GM12872 (cell line): ENCODE measurements around the gene EFHD2.

Experiments
- TF ChIP-seq, protein P1 (sequence below): IDR thresholded peaks from 3 replicates; pipeline ENCODE4 v1.5.1; 2011; ENCODE audit warnings: low read depth, mild to moderate bottlenecking, low read length, moderate library complexity; ENCODE audit not compliant: insufficient read depth

Gene EFHD2

DNA sequence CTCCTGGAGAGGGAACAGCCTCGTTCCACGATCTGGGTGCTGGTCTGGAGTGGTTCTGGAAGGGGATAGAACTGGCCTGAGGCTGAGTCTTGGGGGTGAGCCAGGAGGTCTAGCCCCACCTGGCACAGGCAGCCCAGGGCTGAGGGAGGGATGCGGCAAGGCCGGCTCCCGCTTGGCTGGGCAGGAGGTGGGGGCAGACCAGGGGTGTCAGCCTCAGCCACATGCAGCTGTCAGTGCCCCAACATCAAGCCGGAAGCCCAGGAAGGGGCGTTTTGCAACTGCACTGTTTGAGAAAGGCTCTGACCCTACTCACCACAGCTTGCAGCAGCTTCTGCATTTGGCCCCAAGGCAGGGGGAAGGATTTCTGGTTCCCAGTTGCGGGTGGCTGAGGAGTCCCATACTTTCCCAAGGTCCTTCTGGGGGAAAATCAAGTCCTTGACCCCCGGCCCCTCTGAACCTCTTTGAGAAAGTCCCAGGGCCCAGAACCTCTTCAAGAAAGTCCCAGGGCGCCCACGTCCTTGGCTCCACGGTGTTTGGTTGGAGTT is 2.0 kb downstream of the EFHD2 start:
- TF ChIP-seq, protein P1, sequence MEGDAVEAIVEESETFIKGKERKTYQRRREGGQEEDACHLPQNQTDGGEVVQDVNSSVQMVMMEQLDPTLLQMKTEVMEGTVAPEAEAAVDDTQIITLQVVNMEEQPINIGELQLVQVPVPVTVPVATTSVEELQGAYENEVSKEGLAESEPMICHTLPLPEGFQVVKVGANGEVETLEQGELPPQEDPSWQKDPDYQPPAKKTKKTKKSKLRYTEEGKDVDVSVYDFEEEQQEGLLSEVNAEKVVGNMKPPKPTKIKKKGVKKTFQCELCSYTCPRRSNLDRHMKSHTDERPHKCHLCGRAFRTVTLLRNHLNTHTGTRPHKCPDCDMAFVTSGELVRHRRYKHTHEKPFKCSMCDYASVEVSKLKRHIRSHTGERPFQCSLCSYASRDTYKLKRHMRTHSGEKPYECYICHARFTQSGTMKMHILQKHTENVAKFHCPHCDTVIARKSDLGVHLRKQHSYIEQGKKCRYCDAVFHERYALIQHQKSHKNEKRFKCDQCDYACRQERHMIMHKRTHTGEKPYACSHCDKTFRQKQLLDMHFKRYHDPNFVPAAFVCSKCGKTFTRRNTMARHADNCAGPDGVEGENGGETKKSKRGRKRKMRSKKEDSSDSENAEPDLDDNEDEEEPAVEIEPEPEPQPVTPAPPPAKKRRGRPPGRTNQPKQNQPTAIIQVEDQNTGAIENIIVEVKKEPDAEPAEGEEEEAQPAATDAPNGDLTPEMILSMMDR = no peak

DNA sequence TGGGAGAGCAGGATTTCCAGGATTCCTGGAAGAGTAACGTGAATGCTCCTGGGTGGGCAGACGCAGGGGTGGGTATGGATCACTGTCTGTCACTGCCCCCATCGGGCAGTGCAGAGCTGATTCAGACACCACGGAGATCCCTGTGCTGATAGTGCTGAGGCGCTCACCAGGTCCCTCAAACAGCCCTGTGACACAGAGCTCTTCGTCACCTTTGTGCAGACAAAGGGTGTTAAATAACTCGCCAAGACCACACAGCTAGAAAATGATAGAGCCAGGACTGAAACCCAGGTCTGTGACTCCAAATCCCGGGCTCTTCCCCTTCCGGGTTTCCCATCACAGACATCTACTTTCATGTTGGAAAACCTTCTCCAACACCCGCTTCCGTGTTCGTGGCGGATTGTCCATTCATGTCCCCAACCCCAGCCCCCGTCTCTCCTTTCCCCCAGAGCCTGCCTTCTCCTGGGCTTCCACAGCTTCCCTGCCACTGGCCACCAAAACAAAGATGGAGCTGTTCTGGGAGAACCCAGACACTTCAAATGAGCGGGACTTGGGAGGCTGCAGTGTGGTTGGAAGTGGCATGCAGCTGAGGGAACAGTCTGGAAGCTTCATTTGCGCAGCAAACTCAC is 2.6 kb downstream of the EFHD2 start:
- TF ChIP-seq, protein P1 = no peak

DNA sequence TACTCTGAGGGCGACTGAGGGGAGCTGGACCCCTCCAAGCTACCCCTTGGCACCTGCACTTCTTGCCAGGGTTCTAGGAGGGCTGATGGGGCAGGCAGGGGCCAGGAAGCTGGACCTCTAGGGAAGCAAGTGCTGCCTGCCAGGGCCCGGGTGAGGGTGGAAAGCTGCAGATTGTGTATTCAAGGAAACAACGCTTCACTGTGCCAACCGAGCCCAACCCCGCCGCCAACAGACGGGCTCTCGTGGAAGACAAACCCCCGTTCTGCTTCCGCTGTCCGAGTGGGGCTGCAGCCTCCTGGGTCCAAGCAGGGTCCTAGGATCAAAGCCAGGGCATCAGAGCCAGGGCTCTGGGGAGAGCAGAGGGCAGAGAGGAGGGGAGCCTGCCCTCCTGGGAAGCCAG is 3.2 kb downstream of the EFHD2 start:
- TF ChIP-seq, protein P1 = no peak

DNA sequence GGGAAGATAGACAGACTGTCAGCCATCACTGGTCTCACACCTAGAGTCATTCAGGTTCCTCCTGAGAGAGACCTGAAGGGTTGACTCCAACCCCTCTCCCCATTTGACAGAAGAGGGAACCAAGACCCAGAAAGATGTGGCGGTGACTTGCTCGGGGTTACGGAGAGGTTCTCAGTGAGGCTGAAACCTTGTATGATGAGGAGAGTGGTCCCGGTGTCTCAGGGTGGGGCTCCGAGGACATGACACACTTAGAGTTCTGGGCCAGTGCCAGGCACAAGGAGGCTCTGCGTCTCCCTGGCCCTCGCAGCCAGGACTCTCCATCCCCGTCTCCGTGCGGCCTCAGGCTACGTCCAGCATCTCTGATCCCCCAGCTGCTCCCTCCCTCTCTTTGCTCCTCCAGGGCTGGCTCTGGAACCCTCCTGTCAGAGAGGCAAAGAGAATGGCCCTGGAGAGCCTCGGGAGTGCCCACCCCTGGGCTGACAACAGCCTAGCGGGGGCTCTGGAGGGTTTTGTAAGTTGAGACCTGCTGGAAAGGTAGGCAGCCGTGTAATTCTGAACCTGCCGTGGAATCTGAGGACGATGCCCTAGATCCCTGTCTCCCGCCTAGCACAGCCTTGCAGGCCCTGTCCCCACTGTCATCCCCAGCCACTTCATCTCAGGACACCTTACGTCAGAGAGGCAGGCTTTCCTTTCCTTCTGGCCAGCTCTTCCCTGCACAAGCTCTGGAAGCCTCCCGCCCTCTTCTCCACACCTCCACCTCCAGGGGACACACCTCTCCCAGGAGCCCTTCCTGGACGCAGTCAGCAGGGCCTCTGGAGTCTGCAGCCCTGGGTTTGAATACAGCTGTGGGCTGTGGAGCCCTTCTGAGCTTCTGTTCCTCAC is 4.1 kb downstream of the EFHD2 start:
- TF ChIP-seq, protein P1 = no peak

DNA sequence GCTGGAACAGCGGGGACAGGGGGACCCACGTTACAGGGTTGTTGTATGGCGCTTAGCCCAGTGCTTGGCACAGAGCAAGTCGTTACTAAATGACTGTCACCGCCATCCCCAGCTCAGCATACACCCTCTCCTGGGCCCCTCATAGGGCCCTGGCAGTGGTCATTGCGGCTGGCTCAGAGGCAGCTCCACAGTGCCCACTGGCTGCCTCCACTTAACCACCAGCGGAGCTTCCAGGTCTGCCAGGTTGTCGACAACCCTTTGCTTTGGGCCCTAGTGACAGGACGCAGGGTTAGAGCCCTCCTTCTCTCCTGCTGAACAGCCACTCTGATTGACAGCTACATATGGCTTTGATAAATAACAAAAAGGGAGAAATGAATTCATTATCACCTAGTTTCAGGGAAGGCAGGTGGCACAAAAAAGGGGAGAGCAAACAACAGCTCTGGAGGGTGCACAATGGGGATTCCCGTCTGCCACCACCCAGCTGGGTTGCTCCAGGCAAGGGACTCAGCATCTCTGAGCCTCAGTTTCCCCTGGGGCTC is 4.8 kb downstream of the EFHD2 start:
- TF ChIP-seq, protein P1 = no peak

DNA sequence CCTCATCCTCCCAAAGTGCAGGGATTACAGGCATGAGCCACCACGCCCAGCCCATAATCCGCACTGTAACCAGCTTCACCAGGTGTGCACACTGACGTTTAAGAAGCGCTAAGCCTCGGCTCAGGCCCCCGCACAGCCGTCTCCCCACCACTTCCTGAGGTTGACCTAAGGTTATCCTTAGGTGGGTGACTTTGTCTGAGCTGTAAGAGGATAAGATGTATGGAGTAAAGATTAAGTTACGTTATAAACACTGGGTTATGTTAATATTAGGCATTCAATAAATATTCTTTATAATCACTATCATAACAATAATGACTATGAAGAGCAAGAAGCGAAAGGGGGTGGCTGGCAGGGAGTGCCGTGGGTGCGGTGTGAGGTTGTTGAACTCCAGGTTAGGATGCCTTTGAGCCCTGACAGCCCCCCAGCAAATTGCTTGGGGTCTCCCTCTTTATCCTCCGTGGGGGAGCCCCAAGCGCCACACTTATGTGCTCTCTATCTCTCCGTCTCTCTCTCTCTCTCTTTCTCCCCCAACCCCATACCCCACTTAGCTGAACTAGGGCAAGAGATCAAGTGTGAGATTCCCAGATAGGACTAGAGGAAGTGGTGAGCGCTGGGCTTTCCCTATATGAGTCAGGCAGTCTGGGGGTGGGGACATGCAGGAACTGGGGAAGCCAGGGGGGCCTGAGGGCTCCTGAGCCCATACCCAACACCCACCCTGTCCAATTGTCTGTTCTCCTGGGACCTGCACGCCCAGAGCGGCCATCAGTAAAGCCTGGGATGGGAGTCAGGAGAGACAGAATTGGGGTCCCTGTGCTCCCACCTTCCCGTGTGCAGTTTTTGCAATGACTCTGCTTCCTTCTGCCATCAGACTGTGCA is 7.6 kb downstream of the EFHD2 start:
- TF ChIP-seq, protein P1 = no peak
